ENCODE results near the gene XAF1.
"Not testable (repeated sequence)": the region's sequence is repeated elsewhere in the genome, so short reads cannot be mapped to it uniquely, and the experiment has no call there.

Gene XAF1

DNA sequence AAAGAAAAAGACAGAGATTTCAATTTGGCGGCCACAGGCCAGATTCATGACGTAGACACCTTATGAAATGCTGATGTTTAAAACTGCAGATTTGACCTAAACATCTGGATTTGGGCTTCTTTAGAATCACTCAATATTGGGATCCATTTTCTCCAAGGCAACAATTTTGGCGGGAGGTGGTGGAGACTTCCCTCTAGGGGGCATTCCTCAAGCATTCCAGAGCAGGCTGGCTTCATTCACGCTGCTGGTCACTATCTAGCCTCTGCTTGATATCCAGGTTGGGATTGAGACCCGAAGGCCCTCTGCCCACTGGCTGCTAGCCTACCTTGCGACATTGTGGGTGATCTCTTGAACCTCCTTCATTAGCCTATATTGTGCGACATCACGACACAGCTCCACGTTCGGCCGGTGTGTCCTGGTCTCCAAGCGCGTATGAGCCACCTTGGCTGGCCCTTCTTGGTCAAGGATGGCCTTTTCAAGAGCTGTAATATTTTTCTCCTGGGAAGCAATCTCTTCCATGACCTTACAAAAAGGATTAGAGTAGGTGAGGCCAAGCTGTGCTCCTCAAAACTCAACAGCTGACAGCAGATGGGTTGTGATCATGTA lies 44.7 kb downstream of the XAF1 start:
- DNase-seq (ENCODE audit: low read depth in 2 of 2) = no peak

- no peak for DNase-seq (ENCODE audit: low read depth in 2 of 2)
These were observed 55.7 kb downstream of the XAF1 start for GRCh38 chr17:6811510-6811909.

DNA sequence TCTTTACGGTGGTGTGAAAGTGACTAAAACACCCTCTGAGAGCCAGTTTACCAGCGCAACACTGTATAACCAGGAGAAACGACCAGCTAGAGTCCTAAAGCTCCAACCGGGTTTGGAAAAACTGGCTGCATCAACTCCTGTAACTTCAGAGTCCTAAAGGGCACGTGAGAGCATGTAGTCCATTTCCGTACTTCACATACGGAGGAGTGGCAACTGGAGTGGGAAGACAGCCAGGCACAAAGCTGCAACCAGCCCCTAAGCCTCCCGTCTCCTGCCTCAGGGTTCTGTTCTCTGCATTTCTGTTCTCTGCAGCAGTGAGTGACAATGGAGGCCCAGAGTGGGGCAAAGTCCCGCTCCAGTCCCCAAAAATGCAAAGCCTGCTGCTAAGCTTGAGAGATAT lies 56.4 kb downstream of the XAF1 start:
- no peak for DNase-seq (ENCODE audit: low read depth in 2 of 2)

GRCh38 chr17:6815775-6816174 lies 59.9 kb downstream of the XAF1 start:
- DNase-seq (ENCODE audit: low read depth in 2 of 2) = no peak

- DNase-seq (ENCODE audit: low read depth in 2 of 2) = not testable (repeated sequence)
These were observed 60.5 kb downstream of the XAF1 start for GRCh38 chr17:6816368-6816767.

DNA sequence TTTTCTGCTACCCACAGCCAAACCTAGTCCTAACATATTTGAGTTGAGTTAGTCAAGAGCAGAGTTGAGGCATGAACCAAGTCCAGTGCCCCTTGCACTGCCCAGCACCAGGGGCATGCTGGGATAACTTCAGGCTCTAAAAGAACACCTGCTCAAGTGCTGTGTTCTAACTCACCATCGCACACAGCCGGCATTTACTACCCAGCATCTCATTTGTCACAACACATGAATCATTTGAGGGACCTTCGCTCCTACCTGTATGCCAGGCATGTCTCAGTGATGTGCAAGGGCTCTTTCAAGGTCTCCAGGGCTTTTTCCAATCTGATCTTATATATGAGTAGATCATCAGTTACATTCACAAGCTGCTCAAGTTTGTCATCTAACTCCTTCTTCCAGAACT lies 63.1 kb downstream of the XAF1 start:
- DNase-seq (ENCODE audit: low read depth in 2 of 2) = no peak

- DNase-seq (ENCODE audit: low read depth in 2 of 2) = no peak
These were observed 67.2 kb downstream of the XAF1 start for GRCh38 chr17:6823011-6823442.
